RWPE1 (cell line): ENCODE data around the gene INPP5J.
A peak's percentile ranks its signal among the peaks of the same experiment; 100 is the strongest.
"Not testable (repeated sequence)": the region's sequence is repeated elsewhere in the genome, so short reads cannot be mapped to it uniquely, and the experiment has no call there.

Experiments used
- CTCF ChIA-PET: fragments of 350-600 bp; sonication (Branson Sonifier 250); formaldehyde crosslinking; extraction: SDS; loops from one replicate; lab custom pipeline; 2021; lab: Yijun Ruan, JAX
- POLR2A ChIA-PET: fragments of 400-600 bp; formaldehyde crosslinking; extraction: SDS; loops from one replicate; lab custom pipeline; 2020; ENCODE audit warnings: antibody characterized with exemption; ENCODE audit not compliant: low non-redundant PET; lab: Yijun Ruan, JAX
- DNase-seq: peaks from one replicate; pipeline ENCODE4 v3.0.0; 2012; ENCODE audit warnings: low spot score
- H3K27ac ChIP-seq: fragments of 450-650 bp; 2 replicates; pipeline ENCODE4 v1.5.1; 2017
- TF ChIP-seq, protein P1 (sequence below): fragments of 450-650 bp; conservative IDR thresholded peaks from 2 replicates; pipeline ENCODE4 v1.5.1; 2017; ENCODE audit warnings: low read depth, mild to moderate bottlenecking

Gene INPP5J, protein sequence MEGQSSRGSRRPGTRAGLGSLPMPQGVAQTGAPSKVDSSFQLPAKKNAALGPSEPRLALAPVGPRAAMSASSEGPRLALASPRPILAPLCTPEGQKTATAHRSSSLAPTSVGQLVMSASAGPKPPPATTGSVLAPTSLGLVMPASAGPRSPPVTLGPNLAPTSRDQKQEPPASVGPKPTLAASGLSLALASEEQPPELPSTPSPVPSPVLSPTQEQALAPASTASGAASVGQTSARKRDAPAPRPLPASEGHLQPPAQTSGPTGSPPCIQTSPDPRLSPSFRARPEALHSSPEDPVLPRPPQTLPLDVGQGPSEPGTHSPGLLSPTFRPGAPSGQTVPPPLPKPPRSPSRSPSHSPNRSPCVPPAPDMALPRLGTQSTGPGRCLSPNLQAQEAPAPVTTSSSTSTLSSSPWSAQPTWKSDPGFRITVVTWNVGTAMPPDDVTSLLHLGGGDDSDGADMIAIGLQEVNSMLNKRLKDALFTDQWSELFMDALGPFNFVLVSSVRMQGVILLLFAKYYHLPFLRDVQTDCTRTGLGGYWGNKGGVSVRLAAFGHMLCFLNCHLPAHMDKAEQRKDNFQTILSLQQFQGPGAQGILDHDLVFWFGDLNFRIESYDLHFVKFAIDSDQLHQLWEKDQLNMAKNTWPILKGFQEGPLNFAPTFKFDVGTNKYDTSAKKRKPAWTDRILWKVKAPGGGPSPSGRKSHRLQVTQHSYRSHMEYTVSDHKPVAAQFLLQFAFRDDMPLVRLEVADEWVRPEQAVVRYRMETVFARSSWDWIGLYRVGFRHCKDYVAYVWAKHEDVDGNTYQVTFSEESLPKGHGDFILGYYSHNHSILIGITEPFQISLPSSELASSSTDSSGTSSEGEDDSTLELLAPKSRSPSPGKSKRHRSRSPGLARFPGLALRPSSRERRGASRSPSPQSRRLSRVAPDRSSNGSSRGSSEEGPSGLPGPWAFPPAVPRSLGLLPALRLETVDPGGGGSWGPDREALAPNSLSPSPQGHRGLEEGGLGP

DNA sequence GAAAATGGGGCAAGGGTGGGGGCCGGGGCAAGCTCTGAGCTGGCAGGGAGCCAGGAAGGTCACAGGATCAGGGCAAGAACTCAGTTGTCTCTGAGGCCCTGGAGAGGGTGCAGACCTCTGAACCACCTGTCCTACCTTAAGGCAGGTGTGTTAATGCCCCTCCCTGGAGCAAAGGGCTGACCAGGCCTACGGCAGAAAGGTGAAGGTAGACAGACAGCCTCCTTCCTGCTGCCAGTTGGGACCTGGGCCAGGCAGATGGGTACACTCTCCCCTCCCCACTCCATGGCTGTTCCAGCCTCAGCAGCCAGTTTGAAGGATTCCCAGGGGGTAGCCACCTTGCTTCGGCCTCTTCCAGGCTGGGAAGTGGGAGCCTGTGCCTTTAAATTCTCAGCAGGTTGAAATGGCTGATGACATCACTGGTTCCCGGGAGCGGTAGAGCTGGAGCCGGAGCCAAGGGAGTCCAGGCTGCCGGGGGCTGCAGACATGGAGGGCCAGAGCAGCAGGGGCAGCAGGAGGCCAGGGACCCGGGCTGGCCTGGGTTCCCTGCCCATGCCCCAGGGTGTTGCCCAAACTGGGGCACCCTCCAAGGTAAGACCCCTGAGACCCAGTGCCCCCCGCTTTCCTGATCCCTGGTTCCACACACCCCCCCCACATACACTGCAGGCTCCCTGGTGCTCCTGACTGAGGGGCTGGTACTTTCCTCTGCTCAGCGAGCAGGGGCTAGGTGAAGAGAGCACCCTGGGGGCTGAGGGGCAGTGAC is at the start of gene INPP5J:
Gene INPP5J (plus strand): TSS at position 435 of the 760 bp plus-strand sequence. CDS start 49 bp downstream, at position 484.
- H3K27ac ChIP-seq = peak within 1 kb of the TSS; percentile 36
- POLR2A ChIA-PET = no interaction called here
- DNase-seq = peak; percentile 57
- CTCF ChIA-PET = interaction anchor here (0.6 kb wide), 1 partner anchor 425 kb away, joined by 4 read pairs; no protein-coding TSS in a partner anchor
- TF ChIP-seq, protein P1, sequence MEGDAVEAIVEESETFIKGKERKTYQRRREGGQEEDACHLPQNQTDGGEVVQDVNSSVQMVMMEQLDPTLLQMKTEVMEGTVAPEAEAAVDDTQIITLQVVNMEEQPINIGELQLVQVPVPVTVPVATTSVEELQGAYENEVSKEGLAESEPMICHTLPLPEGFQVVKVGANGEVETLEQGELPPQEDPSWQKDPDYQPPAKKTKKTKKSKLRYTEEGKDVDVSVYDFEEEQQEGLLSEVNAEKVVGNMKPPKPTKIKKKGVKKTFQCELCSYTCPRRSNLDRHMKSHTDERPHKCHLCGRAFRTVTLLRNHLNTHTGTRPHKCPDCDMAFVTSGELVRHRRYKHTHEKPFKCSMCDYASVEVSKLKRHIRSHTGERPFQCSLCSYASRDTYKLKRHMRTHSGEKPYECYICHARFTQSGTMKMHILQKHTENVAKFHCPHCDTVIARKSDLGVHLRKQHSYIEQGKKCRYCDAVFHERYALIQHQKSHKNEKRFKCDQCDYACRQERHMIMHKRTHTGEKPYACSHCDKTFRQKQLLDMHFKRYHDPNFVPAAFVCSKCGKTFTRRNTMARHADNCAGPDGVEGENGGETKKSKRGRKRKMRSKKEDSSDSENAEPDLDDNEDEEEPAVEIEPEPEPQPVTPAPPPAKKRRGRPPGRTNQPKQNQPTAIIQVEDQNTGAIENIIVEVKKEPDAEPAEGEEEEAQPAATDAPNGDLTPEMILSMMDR = no peak

DNA sequence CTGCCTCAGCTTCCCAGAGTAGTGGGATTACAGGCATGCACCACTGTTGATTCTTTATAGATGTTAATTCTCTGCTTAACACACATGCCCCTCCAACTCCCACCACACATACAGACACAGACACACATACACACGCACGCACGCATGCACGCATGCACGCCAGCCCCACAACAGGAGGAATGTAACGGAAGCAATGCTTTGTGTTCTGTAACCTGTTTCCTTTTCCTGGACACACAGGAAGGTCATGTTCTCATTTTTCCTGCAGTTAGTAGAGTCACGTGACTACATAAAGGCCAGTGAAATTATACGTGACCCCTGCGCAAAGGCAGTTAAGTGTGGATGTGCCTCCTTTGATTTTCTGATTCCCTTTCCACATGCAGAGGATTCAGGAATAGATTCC is 49.6 kb upstream of the INPP5J start:
- DNase-seq, POLR2A ChIA-PET, CTCF ChIA-PET, H3K27ac ChIP-seq: not testable (repeated sequence)

DNA sequence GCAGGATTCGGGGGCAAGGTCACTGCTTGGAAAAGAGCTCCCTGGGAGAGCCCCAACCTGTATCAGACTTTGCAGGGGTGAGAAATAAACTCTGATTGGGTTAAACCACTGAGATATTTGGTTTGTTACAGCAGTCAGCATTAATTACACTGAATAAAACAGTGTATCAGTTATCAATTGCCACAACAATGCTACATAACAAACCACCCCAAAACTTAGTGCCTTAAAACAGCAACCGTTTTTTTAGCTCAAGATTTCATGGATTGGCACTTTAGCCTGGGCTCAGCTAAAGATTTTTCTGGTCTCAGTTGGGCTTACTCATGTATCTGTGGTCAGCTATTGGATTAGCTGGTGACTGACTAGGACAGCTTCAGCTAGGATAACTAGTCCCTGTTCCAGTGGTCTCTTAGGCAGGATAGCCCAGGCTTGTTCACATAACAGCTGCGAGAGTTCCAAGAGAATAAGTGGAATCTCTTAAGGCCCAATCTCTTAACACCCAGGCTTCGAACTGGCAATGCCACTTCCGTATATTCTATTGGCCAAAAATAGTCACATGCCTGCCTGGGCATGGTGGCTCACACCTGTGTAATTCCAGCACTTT is 49.1 kb upstream of the INPP5J start:
- H3K27ac ChIP-seq, POLR2A ChIA-PET, DNase-seq, CTCF ChIA-PET: not testable (repeated sequence)

DNA sequence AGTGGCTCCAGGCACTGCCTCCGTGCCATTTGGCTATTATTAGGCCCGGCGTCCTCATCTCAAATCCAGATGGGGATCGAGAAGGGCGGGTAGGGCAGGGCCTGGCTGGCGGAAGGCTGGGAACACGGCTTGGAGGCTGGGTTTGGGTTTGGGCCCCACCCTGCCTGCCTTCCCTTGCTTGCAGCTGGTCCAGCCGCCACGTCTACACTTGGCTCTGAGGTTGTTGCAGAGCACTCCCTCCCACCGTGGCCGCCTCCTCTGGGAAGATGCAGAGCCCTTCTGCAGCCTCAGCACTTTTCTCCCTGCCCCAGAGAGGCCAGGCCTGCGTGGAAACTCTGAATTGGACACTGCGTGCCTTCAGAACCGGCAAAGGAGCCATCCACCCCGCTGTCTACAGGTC is 46.8 kb upstream of the INPP5J start:
- CTCF ChIA-PET = no interaction called here
- no peak overlapping the region for H3K27ac ChIP-seq
- TF ChIP-seq, protein P1 = no peak
- POLR2A ChIA-PET = no interaction called here
- no peak for DNase-seq

- TF ChIP-seq, protein P1 = no peak
- no peak for DNase-seq
- ChIA-PET CTCF (no interaction called here), POLR2A (no interaction called here)
- H3K27ac ChIP-seq = no peak overlapping the region
Measured at GRCh38 chr22:31077681-31078080, 45.1 kb upstream of the INPP5J start.

DNA sequence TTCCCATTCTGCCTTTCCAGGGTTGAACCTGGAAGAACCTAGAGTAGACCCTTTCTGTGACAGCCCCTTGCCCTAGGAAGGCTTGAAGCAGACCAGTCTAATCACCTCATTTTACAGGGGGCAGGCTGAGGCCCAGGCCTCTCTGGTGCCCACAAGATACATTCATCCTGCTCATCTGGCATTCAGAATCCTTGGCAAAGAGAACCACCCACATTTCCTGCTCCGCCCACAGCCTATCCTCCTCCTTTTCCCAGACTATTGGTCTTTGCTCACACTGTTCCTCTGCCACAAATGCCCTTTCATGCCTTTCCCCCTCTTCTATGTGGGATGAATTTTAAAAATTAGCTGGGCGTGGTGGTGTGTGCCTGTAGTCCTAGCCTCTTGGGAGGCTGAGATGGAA is 44.4 kb upstream of the INPP5J start:
- CTCF ChIA-PET, H3K27ac ChIP-seq, DNase-seq, POLR2A ChIA-PET: not testable (repeated sequence)

GRCh38 chr22:31079095-31079642 is 43.6 kb upstream of the INPP5J start:
- ChIA-PET POLR2A (no interaction called here), CTCF (no interaction called here)
- DNase-seq = no peak
- no peak overlapping the region for H3K27ac ChIP-seq
- TF ChIP-seq, protein P1 = no peak
